K562 (cell line): ENCODE data around the gene GPR3. TPM values are rescaled to one million over a fixed set of nuclear protein-coding genes. Genes with fewer than 3 reads are reported as not detected.
"Not testable (repeated sequence)": the region's sequence is repeated elsewhere in the genome, so short reads cannot be mapped to it uniquely, and the experiment has no call there.

Source experiments
- ATAC-seq: fragments of 200-7000 bp; cut with Tn5 transposase; 3 replicates; pipeline ENCODE4 v1.9.1; 2020; ENCODE audit warnings: moderate library complexity
- BruUV-seq: library from RNA; stranded (reverse); fragments of 400-500 nt; replicated peaks from 2 replicates; lab custom pipeline; 2021; lab: Mats Ljungman, UMichigan
- CTCF ChIA-PET: fragments of 300-600 bp; formaldehyde crosslinking; extraction: SDS; loops from one replicate; lab custom pipeline; 2021; ENCODE audit warnings: low intra/inter-chr PET ratio; lab: Yijun Ruan, JAX
- POLR2A ChIA-PET: fragments of 300-600, 350-650 bp; sonication (Branson Sonifier 250); formaldehyde crosslinking; extraction: SDS; loops from one replicate; lab custom pipeline; 2021; ENCODE audit warnings: antibody characterized with exemption, inconsistent platforms; lab: Yijun Ruan, JAX
- DNase-seq, 4 experiments: peaks; one replicate each; pipeline versions ENCODE4 v3.0.0 to v3.0.0-alpha.2; 2011 to 2018; ENCODE audit warnings: low spot score in 3 of 4, mixed read lengths in 3 of 4; ENCODE audit errors: extremely low read depth in 1 of 4
- FAIRE-seq: peaks from 2 replicates; lab custom pipeline; 2011; peaks lifted over from hg19 to GRCh38; lab: Jason Lieb, UNC
- H2AFZ ChIP-seq: 2 replicates; pipeline ENCODE4 v1.6.0; 2011; ENCODE audit warnings: low read depth, low read length, control low read depth, inconsistent platforms
- H3K27ac ChIP-seq: fragments of 200-600 bp; 3 replicates; pipeline ENCODE4 v1.8.0; 2011; ENCODE audit warnings: low read depth, mild to moderate bottlenecking, control low read depth, inconsistent platforms, low read length, moderate library complexity, mixed read lengths; ENCODE audit errors: extremely low read depth
- H3K27me3 ChIP-seq, 2 experiments: fragments of 300-600 bp in 1 of 2; 2 replicates in 1 of 2; 3 replicates in 1 of 2; pipeline versions ENCODE4 v1.6.0 to v1.8.0; 2011; ENCODE audit warnings: inconsistent platforms in 2 of 2, low read length in 2 of 2, mild to moderate bottlenecking in 1 of 2, mixed read lengths in 1 of 2, moderate library complexity in 1 of 2; ENCODE audit not compliant: control insufficient read depth in 2 of 2, insufficient read depth in 2 of 2
- H3K36me3 ChIP-seq: fragments of 300-600 bp; 3 replicates; pipeline ENCODE4 v1.8.0; 2011; ENCODE audit warnings: mild to moderate bottlenecking, low read length, inconsistent platforms; ENCODE audit not compliant: control insufficient read depth, insufficient read depth
- H3K4me1 ChIP-seq, 2 experiments: fragments of 200-600 bp in 1 of 2; replicated peaks in 1 of 2; 2 replicates in 1 of 2; 3 replicates in 1 of 2; pipeline versions ENCODE4 v1.5.1 to v1.8.0; 2011; ENCODE audit warnings: inconsistent platforms in 2 of 2, low read length in 2 of 2, mild to moderate bottlenecking in 1 of 2, mixed read lengths in 1 of 2, moderate library complexity in 1 of 2; ENCODE audit not compliant: control insufficient read depth in 2 of 2, insufficient read depth in 2 of 2
- H3K4me2 ChIP-seq: 2 replicates; pipeline ENCODE4 v1.6.1; 2011; ENCODE audit warnings: low read length, control low read depth, inconsistent platforms, mixed read lengths; ENCODE audit not compliant: insufficient read depth
- H3K4me3 ChIP-seq: fragments of 200-600 bp; sonication (generic), shearing (Covaris generic); 2 replicates; pipeline ENCODE4 v1.5.1; 2016; ENCODE audit warnings: control low read depth, inconsistent platforms
- H3K79me2 ChIP-seq: fragments of 200-600 bp; 3 replicates; pipeline ENCODE4 v1.8.0; 2011; ENCODE audit warnings: low read length, inconsistent platforms; ENCODE audit not compliant: control insufficient read depth, insufficient read depth
- H3K9ac ChIP-seq, 2 experiments: 2 replicates each; pipeline versions ENCODE4 v1.6.0 to v1.6.1; 2011; ENCODE audit warnings: low read depth in 2 of 2, low read length in 2 of 2, control low read depth in 1 of 2, inconsistent platforms in 1 of 2, mild to moderate bottlenecking in 1 of 2, mixed read lengths in 1 of 2; ENCODE audit not compliant: insufficient read depth in 1 of 2
- H3K9me1 ChIP-seq: one replicate; pipeline ENCODE4 v1.6.0; 2011; ENCODE audit warnings: inconsistent platforms, mild to moderate bottlenecking, low read length, moderate library complexity; ENCODE audit not compliant: control insufficient read depth, insufficient read depth
- H3K9me3 ChIP-seq: replicated peaks from 2 replicates; pipeline ENCODE4 v1.5.1; 2011; ENCODE audit warnings: low read depth, low read length, inconsistent platforms; ENCODE audit not compliant: control insufficient read depth, insufficient read depth
- H4K20me1 ChIP-seq: replicated peaks from 2 replicates; pipeline ENCODE4 v1.6.1; 2011; ENCODE audit warnings: low read length, inconsistent platforms, mixed read lengths; ENCODE audit not compliant: control insufficient read depth, insufficient read depth
- ESRRB ChIP-seq: fragments of 250-450 bp; sonication (Bioruptor Pico); IDR thresholded peaks from 2 replicates; pipeline ENCODE4 v1.5.0; 2020; ENCODE audit warnings: mild to moderate bottlenecking, moderate library complexity, borderline replicate concordance
- JUND ChIP-seq, 2 experiments: IDR thresholded peaks; 2 replicates in 1 of 2; 3 replicates in 1 of 2; pipeline ENCODE4 v1.6.1; 2011; ENCODE audit warnings: borderline replicate concordance in 2 of 2, low read depth in 2 of 2, low read length in 2 of 2, improper control_type of control experiment in 1 of 2, missing biosample characterization in 1 of 2, missing genetic modification characterization in 1 of 2, missing genetic modification reagents in 1 of 2
- PYGO2 ChIP-seq: fragments of 450-650 bp; IDR thresholded peaks from 2 replicates; pipeline ENCODE4 v1.6.1; 2016; ENCODE audit warnings: mild to moderate bottlenecking, missing genetic modification characterization, moderate library complexity, missing compliant biosample characterization
- SMARCE1 ChIP-seq: fragments of 450-650 bp; IDR thresholded peaks from 2 replicates; pipeline ENCODE4 v1.7.1; 2016; ENCODE audit warnings: mild to moderate bottlenecking
- ZEB2 ChIP-seq: fragments of 450-650 bp; IDR thresholded peaks from 2 replicates; pipeline ENCODE4 v1.6.1; 2016
- ZNF146 ChIP-seq: IDR thresholded peaks from one replicate; pipeline ENCODE4 v1.6.1; 2018; ENCODE audit warnings: missing compliant biosample characterization; ENCODE audit not compliant: unreplicated experiment
- WGBS: fragments of 100-300 bp; shearing (Covaris generic); methylation state at CpG from one replicate; pipeline ENCODE4 v1.1.6; 2016; ENCODE audit warnings: low coverage, mixed read lengths; ENCODE audit not compliant: insufficient coverage; ENCODE audit errors: missing lambda C conversion rate; 5-methylcytosine and 5-hydroxymethylcytosine counted together
- in situ Hi-C: fragments of 300-500 bp; cut with MboI; formaldehyde crosslinking; loops from 4 replicates; pipeline ENCODE4 v1.15.0; 2018; ENCODE audit warnings: inconsistent platforms, mixed read lengths
- intact Hi-C: fragments of 100-400 bp; cut with micrococcal nuclease; formaldehyde crosslinking; loops from 2 replicates; pipeline ENCODE4 v1.14.2; 2022
- polyA plus RNA-seq, 8 experiments: library from polyadenylated mRNA; depleted of rRNA in 4 of 8; stranded (reverse) in 5 of 8; unstranded in 3 of 8; fragments of >200 nt; fragmentation: Nextera tagmentation in 2 of 8; fragmentation: Illumina TruSeq in 1 of 8; extraction: Ambion mirVana in 2 of 8; extraction: Trizol in 1 of 8; gene quantifications; 2 replicates each; pipeline versions ENCODE4 v1.2.1 to v1.2.3, GENCODE V29; 2011 to 2014; ENCODE audit warnings: inconsistent platforms in 1 of 8, missing spikeins in 1 of 8
- total RNA-seq, 7 experiments: library from RNA; depleted of rRNA in 6 of 7; stranded (reverse); fragments of >200 nt in 6 of 7; fragmentation: Illumina TruSeq in 2 of 7; extraction: Trizol in 2 of 7; gene quantifications; 2 replicates each; pipeline versions ENCODE4 v1.2.1 to v1.2.3, GENCODE V29; 2011 to 2021; ENCODE audit warnings: low replicate concordance in 1 of 7
- TF ChIP-seq, protein P1 (sequence below), 3 experiments: IDR thresholded peaks in 2 of 3; conservative IDR thresholded peaks in 1 of 3; 2 replicates each; pipeline ENCODE4 v1.5.1; 2011 to 2012; ENCODE audit warnings: low read length in 3 of 3, mild to moderate bottlenecking in 3 of 3, control low read depth in 2 of 3, improper control_type of control experiment in 1 of 3, inconsistent platforms in 1 of 3, low read depth in 1 of 3, mixed read lengths in 1 of 3, moderate library complexity in 1 of 3; ENCODE audit not compliant: insufficient read depth in 2 of 3
- TF ChIP-seq, protein P2 (sequence below): IDR thresholded peaks from 2 replicates; pipeline ENCODE4 v1.6.1; 2011; ENCODE audit warnings: borderline replicate concordance, low read depth, mild to moderate bottlenecking, moderate library complexity, low read length; ENCODE audit not compliant: insufficient read depth, poor library complexity, severe bottlenecking

GPR3 gene
- total and polyA plus RNA-seq, 9 of the 15 experiments (the other 6 are each of a cell fraction or from before 2014, with no cell fraction given): 0.24 to 11.5 (median 3.7) TPM

DNA sequence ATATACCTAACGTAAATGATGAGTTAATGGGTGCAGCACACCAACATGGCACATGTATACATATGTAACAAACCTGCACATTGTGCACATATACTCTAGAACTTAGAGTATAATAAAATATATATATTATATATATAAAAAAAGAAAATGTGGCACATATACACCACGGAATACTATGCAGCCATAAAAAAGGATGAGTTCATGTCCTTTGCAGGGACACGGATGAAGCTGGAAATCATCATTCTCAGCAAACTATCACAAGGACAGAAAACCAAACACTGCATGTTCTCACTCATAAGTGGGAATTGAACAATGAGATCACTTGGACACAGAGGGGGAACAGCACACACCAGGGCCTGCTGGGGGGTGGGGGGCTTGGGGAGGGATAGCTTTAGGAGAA lies 7.6 kb upstream of the GPR3 start:
- H3K27ac ChIP-seq, ATAC-seq, BruUV-seq, DNase-seq, H2AFZ ChIP-seq, H4K20me1 ChIP-seq, FAIRE-seq, H3K27me3 ChIP-seq, H3K36me3 ChIP-seq, H3K79me2 ChIP-seq, H3K9ac ChIP-seq, H3K4me3 ChIP-seq, H3K4me2 ChIP-seq, H3K9me3 ChIP-seq, CTCF ChIA-PET, H3K9me1 ChIP-seq: not testable (repeated sequence)
- WGBS: 41% methylated on average over 3 of the region's 3 CpGs
- peaks cover 5 to 22% of the 10 kb centered on the region in 2 experiments; a peak in 4 of 5 replicates for H3K4me1 ChIP-seq
- in situ Hi-C loops: loop anchor here (5.0 kb wide), 1 partner anchor 82 kb away; no protein-coding TSS in a partner anchor
- intact Hi-C loops: loop anchor here (5.0 kb wide), 1 partner anchor 282 kb away; no protein-coding TSS in a partner anchor
- peak; percentile 74 for TF ChIP-seq ZNF146
- POLR2A ChIA-PET: interaction anchor here (0.8 kb wide), 1 partner anchor 17 kb away, joined by 5 read pairs; no protein-coding TSS in a partner anchor

GRCh38 chr1:27388337-27389005 lies 4.0 kb upstream of the GPR3 start:
- 33% methylated on average over 5 of the region's 5 CpGs for WGBS
- intact Hi-C loops (loop anchor here (1.0 to 5.0 kb wide), 2 partner anchors 87 to 286 kb away; no protein-coding TSS in a partner anchor), in situ Hi-C loops (loop anchor here (5.0 kb wide), 1 partner anchor 86 kb away; no protein-coding TSS in a partner anchor)
- Histone ChIP-seq H3K9me3 (no peaks in the 10 kb centered on the region), H3K4me1 (peaks cover 12 to 30% of the 10 kb centered on the region in 2 experiments), H3K27me3 (no peaks in the 10 kb centered on the region), H3K27ac (no peak overlapping the region), H2AFZ (no peak overlapping the region), H3K4me3 (no peak overlapping the region), H3K9me1 (no peaks in the 10 kb centered on the region), H3K79me2 (peaks cover 10% of the 10 kb centered on the region), H3K4me2 (no peak overlapping the region), H3K9ac (no peak overlapping the region; a peak in 1 of 4 replicates), H3K36me3 (no peaks in the 10 kb centered on the region), H4K20me1 (no peaks in the 10 kb centered on the region)
- POLR2A ChIA-PET: interaction anchor here (0.6 to 1.4 kb wide), 2 partner anchors 9 to 244 kb away, joined by 4 read pairs; no protein-coding TSS in a partner anchor
- CTCF ChIA-PET: interaction anchor here (0.7 to 2.9 kb wide), 8 partner anchors 29 to 344 kb away, joined by 3 to 33 read pairs (median 8); no protein-coding TSS in a partner anchor
- ATAC-seq: peak; percentile 36
- DNase-seq: peak; percentile 66 to 84 (median 74)
- peak; percentile 97 for FAIRE-seq
- no TSS peak for BruUV-seq
- TF ChIP-seq SMARCE1 (no peak), ZEB2 (peak; percentile 83), ESRRB (CRISPR knock-in tag) (no peak), JUND (IDR thresholded peaks at IDR 0.05; ENCODE audit: borderline replicate concordance, low read depth, low read length) (peak; percentile 6; the same call in 1 of the 2 replicates), JUND (tag; IDR thresholded peaks at IDR 0.05; ENCODE audit: borderline replicate concordance, low read depth, low read length) (no peak; the same call in 2 of the 3 replicates), PYGO2 (no peak)
- TF ChIP-seq, protein P1, sequence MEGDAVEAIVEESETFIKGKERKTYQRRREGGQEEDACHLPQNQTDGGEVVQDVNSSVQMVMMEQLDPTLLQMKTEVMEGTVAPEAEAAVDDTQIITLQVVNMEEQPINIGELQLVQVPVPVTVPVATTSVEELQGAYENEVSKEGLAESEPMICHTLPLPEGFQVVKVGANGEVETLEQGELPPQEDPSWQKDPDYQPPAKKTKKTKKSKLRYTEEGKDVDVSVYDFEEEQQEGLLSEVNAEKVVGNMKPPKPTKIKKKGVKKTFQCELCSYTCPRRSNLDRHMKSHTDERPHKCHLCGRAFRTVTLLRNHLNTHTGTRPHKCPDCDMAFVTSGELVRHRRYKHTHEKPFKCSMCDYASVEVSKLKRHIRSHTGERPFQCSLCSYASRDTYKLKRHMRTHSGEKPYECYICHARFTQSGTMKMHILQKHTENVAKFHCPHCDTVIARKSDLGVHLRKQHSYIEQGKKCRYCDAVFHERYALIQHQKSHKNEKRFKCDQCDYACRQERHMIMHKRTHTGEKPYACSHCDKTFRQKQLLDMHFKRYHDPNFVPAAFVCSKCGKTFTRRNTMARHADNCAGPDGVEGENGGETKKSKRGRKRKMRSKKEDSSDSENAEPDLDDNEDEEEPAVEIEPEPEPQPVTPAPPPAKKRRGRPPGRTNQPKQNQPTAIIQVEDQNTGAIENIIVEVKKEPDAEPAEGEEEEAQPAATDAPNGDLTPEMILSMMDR (IDR thresholded peaks at IDR 0.05 in 2 of 3, conservative IDR thresholded peaks at IDR 0.05 in 1 of 3; ENCODE audit: insufficient read depth in 2 of 3, low read depth in 1 of 3, low read length in 3 of 3): peak; percentile 96 to 99 (median 98)
- TF ChIP-seq, protein P2, sequence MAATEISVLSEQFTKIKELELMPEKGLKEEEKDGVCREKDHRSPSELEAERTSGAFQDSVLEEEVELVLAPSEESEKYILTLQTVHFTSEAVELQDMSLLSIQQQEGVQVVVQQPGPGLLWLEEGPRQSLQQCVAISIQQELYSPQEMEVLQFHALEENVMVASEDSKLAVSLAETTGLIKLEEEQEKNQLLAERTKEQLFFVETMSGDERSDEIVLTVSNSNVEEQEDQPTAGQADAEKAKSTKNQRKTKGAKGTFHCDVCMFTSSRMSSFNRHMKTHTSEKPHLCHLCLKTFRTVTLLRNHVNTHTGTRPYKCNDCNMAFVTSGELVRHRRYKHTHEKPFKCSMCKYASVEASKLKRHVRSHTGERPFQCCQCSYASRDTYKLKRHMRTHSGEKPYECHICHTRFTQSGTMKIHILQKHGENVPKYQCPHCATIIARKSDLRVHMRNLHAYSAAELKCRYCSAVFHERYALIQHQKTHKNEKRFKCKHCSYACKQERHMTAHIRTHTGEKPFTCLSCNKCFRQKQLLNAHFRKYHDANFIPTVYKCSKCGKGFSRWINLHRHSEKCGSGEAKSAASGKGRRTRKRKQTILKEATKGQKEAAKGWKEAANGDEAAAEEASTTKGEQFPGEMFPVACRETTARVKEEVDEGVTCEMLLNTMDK: no peak
